ENCODE data around the gene PPTC7.

GRCh38 chr12:110549716-110550115, 33.4 kb downstream of the PPTC7 start:
- TF ChIP-seq, protein P1, sequence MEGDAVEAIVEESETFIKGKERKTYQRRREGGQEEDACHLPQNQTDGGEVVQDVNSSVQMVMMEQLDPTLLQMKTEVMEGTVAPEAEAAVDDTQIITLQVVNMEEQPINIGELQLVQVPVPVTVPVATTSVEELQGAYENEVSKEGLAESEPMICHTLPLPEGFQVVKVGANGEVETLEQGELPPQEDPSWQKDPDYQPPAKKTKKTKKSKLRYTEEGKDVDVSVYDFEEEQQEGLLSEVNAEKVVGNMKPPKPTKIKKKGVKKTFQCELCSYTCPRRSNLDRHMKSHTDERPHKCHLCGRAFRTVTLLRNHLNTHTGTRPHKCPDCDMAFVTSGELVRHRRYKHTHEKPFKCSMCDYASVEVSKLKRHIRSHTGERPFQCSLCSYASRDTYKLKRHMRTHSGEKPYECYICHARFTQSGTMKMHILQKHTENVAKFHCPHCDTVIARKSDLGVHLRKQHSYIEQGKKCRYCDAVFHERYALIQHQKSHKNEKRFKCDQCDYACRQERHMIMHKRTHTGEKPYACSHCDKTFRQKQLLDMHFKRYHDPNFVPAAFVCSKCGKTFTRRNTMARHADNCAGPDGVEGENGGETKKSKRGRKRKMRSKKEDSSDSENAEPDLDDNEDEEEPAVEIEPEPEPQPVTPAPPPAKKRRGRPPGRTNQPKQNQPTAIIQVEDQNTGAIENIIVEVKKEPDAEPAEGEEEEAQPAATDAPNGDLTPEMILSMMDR (IDR thresholded peaks at IDR 0.05 in 4 of 5, conservative IDR thresholded peaks at IDR 0.05 in 1 of 5), result no peak
- peak; percentile 10 to 48 for TF ChIP-seq POLR2A (IDR thresholded peaks at IDR 0.05)
